AG09309 (cell line): ENCODE measurements around the gene CFAP54.

Experiments used
- DNase-seq: peaks from one replicate; pipeline ENCODE4 v3.0.0-alpha.2; 2010; ENCODE audit warnings: low read depth
- H3K4me3 ChIP-seq: 2 replicates; pipeline ENCODE4 v1.5.1; 2011; ENCODE audit warnings: mild to moderate bottlenecking, low read depth, low read length, moderate library complexity; ENCODE audit not compliant: control insufficient read depth
- CTCF ChIP-seq: IDR thresholded peaks from 2 replicates; pipeline ENCODE4 v1.5.1; 2011; ENCODE audit warnings: mild to moderate bottlenecking, low read depth, low read length, inconsistent platforms; ENCODE audit not compliant: insufficient read depth, control insufficient read depth; ENCODE audit errors: missing control alignments

CFAP54 gene

GRCh38 chr12:96776908-96777307 is 287.5 kb downstream of the CFAP54 start:
- no peak for DNase-seq
- H3K4me3 ChIP-seq = no peak overlapping the region
- no peak for TF ChIP-seq CTCF

DNA sequence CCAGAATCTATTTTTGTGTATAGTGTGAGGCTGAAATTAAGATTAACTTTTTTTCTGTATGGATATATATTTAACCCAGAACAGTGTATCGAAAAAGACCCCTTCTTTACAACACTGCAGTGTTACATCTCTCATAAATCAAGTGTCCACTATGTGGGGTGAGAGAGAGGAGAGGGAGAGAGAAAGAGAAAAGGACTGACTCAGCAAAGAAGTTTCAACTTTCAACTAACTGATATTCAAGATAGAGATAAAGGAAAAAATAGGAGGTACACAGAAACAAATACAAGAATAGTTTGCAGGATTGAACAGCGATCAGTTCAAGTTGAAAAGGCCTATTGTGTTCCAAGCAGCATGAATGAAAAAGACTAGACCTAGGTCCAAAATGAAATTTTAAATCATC is 291.0 kb downstream of the CFAP54 start:
- no peak for DNase-seq
- TF ChIP-seq CTCF = no peak
- H3K4me3 ChIP-seq = no peak overlapping the region

DNA sequence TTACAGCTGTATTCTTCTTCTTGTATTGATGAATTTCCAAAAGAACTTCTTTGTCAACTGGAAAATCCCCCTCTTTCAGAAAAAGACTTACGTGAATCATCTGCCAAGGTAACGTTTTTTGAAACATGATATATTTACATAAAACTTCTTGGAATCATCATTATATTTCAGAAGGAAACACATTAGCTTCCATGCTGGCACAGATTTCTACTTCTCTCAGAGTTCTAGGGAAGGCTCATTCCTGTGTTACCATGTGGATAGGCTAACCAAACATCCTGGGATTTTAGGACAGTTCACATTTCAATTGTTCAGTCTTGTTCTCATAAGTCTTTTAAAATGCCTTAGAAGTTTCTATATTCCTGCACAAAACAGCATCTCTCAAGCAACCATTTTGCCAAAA is 297.4 kb downstream of the CFAP54 start:
- no peak overlapping the region for H3K4me3 ChIP-seq
- TF ChIP-seq CTCF = no peak
- no peak for DNase-seq

DNA sequence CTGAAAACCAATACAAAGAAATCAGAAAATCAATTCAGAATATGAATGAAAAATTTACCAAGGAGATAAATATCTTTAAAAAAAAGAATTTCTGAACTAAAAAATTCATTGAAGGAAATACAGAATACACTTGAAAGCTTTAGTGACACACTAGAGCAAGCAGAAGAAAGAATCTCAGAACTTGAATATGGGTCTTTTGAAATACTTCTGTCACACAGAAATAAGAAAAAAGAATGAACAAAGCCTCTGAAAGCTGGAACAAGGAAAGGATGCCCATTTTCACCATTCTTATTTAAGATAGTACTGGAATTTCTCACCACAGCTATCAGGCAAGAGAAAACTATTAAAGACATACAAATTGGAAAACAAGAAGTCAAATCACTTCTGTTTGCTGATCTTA is 314.6 kb downstream of the CFAP54 start:
- DNase-seq = no peak
- no peak for TF ChIP-seq CTCF
- H3K4me3 ChIP-seq = no peak overlapping the region

DNA sequence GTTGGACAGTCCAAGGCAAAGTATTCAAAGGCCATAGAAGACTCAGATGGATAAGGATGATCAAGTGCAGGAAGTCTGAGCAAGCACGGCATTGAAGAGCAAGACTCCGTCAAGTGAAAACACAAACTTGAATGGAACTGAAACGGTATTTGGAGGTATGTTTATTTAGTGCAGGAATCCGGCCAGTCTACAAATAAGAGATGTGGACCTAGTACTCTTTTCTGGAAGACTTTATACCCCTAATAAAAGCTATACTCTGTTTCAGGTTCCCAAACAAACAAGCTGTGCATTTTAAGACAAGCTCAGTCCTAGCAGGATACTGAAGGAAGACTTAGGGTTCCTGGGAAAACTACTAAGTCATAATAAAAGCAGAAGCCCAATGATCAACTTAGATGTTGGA is 316.9 kb downstream of the CFAP54 start:
- no peak for DNase-seq
- TF ChIP-seq CTCF = no peak
- no peak overlapping the region for H3K4me3 ChIP-seq

- no peak overlapping the region for H3K4me3 ChIP-seq
- no peak for DNase-seq
- TF ChIP-seq CTCF = no peak
These were observed 318.4 kb downstream of the CFAP54 start for GRCh38 chr12:96807741-96808140.

DNA sequence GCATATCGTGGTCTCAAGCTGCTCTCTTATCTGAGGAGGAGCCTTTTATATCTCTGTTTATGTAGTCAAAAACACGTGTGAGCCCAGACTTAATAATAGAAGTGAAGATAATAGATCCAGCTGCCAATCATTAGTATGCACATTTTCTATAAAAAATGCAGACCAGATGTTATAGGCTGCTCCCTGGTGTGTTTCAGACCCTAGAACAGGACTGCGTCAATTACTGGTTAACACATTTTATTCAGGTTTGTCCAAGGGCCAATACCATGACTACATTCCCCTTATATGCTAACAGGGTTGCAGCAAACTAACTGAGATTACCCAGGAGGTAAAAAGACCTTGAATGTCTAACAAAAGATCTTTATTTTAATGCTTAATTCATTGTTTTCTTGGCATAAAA is 319.2 kb downstream of the CFAP54 start:
- H3K4me3 ChIP-seq = no peak overlapping the region
- TF ChIP-seq CTCF = no peak
- no peak for DNase-seq
